ENCODE measurements around the gene MAST3. TPM values are rescaled to one million over a fixed set of nuclear protein-coding genes. Genes with fewer than 3 reads are reported as not detected.

MAST3 gene
- total and polyA plus RNA-seq, 2 of the 13 experiments (the other 11 are each of a cell fraction or from before 2014, with no cell fraction given), result 4.1 to 4.6 TPM

DNA sequence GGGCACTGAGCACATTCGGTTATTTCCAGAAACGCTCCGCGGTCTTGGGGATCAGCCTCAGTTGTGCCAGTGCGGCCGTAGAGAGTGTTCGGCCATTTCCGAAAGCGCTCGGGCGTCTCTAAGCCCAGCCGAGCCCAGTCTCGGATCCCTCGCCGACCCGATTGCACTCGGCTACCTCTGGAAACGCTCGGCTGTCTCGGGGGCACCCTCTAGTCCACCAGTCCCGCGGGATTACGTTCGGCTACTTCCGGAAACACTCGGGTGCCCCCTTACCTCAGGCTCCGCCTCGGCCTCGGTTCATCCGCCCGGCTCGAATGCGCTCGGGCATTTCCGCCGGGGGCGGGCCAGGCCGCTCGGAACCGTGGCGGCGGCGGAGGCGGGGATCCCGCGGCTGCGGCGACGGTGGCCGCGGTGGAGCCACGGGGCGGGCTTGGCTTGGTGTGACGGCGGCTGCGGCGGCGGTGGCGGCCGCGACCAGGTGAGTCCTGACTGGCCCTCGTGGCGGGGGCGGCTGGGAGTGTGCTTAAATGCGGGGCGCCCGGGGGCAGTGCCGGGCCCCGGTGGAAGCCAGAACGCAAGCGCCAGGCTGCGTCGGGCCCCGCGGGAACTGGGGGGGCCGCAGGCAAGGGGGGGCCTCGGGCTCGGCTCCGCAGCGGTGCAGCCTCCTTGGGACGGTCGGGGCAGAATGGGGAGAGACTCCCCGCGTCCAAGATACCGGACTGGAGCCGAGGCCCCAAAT is 55.4 kb downstream of the MAST3 start, which contains the start of gene PIK3R2 (continued):
- TF ChIP-seq KDM2A (CRISPR knock-in tag; IDR thresholded peaks at IDR 0.05; ENCODE audit: borderline replicate concordance, low read depth) (no peak), NFYC (CRISPR knock-in tag; IDR thresholded peaks at IDR 0.05) (no peak), ZNF543 (CRISPR knock-in tag; IDR thresholded peaks at IDR 0.05) (no peak), EP300 (IDR thresholded peaks at IDR 0.05; ENCODE audit: low read depth in 2 of 2, low read length in 2 of 2) (no peak), EP300 (CRISPR knock-in tag; IDR thresholded peaks at IDR 0.05; ENCODE audit: borderline replicate concordance) (no peak), U2AF1 (optimal IDR thresholded peaks at IDR 0.05; ENCODE audit: low read depth, low read length) (no peak)
- TF ChIP-seq, protein P1, sequence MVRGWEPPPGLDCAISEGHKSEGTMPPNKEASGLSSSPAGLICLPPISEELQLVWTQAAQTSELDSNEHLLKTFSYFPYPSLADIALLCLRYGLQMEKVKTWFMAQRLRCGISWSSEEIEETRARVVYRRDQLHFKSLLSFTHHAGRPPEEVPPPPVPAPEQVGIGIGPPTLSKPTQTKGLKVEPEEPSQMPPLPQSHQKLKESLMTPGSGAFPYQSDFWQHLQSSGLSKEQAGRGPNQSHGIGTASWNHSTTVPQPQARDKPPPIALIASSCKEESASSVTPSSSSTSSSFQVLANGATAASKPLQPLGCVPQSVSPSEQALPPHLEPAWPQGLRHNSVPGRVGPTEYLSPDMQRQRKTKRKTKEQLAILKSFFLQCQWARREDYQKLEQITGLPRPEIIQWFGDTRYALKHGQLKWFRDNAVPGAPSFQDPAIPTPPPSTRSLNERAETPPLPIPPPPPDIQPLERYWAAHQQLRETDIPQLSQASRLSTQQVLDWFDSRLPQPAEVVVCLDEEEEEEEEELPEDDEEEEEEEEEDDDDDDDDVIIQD (CRISPR knock-in tag; IDR thresholded peaks at IDR 0.05; ENCODE audit: low read depth), result no peak
- TF ChIP-seq, protein P2, sequence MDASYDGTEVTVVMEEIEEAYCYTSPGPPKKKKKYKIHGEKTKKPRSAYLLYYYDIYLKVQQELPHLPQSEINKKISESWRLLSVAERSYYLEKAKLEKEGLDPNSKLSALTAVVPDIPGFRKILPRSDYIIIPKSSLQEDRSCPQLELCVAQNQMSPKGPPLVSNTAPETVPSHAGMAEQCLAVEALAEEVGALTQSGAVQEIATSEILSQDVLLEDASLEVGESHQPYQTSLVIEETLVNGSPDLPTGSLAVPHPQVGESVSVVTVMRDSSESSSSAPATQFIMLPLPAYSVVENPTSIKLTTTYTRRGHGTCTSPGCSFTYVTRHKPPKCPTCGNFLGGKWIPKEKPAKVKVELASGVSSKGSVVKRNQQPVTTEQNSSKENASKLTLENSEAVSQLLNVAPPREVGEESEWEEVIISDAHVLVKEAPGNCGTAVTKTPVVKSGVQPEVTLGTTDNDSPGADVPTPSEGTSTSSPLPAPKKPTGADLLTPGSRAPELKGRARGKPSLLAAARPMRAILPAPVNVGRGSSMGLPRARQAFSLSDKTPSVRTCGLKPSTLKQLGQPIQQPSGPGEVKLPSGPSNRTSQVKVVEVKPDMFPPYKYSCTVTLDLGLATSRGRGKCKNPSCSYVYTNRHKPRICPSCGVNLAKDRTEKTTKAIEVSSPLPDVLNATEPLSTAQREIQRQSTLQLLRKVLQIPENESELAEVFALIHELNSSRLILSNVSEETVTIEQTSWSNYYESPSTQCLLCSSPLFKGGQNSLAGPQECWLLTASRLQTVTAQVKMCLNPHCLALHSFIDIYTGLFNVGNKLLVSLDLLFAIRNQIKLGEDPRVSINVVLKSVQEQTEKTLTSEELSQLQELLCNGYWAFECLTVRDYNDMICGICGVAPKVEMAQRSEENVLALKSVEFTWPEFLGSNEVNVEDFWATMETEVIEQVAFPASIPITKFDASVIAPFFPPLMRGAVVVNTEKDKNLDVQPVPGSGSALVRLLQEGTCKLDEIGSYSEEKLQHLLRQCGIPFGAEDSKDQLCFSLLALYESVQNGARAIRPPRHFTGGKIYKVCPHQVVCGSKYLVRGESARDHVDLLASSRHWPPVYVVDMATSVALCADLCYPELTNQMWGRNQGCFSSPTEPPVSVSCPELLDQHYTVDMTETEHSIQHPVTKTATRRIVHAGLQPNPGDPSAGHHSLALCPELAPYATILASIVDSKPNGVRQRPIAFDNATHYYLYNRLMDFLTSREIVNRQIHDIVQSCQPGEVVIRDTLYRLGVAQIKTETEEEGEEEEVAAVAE (CRISPR knock-in tag; IDR thresholded peaks at IDR 0.05; ENCODE audit: borderline replicate concordance), result no peak

Measured in HepG2 (cell line).